HEK293 (cell line): ENCODE data around the gene WDR12.

Experiments
- FEZF1 ChIP-seq: fragments of 450-650 bp; formaldehyde crosslinking; IDR thresholded peaks from 2 replicates; pipeline ENCODE4 v1.5.1; 2016; ENCODE audit warnings: missing biosample characterization, missing genetic modification characterization
- GLIS2 ChIP-seq: fragments of 450-650 bp; formaldehyde crosslinking; IDR thresholded peaks from 2 replicates; pipeline ENCODE4 v1.5.1; 2016; ENCODE audit warnings: missing biosample characterization, missing genetic modification characterization
- HIC1 ChIP-seq: fragments of 450-650 bp; formaldehyde crosslinking; IDR thresholded peaks from 2 replicates; pipeline ENCODE4 v1.5.1; 2016; ENCODE audit warnings: missing biosample characterization, missing genetic modification characterization
- HOXC10 ChIP-seq: sonication (generic); formaldehyde crosslinking; IDR thresholded peaks from 2 replicates; pipeline ENCODE4 v1.8.1; 2023; ENCODE audit warnings: mild to moderate bottlenecking, missing genetic modification reagents
- MZF1 ChIP-seq: fragments of 450-650 bp; formaldehyde crosslinking; IDR thresholded peaks from 2 replicates; pipeline ENCODE4 v1.5.1; 2017; ENCODE audit warnings: missing biosample characterization, missing genetic modification characterization, borderline replicate concordance
- OSR2 ChIP-seq: fragments of 450-650 bp; formaldehyde crosslinking; IDR thresholded peaks from 2 replicates; pipeline ENCODE4 v1.5.1; 2016; ENCODE audit warnings: missing biosample characterization, missing genetic modification characterization
- TCF7L2 ChIP-seq: IDR thresholded peaks from 2 replicates; pipeline ENCODE4 v1.6.1; 2011; ENCODE audit warnings: low read depth, mild to moderate bottlenecking, inconsistent platforms, low read length, moderate library complexity, borderline replicate concordance
- ZBTB49 ChIP-seq: fragments of 450-650 bp; formaldehyde crosslinking; IDR thresholded peaks from 2 replicates; pipeline ENCODE4 v1.5.1; 2016; ENCODE audit warnings: missing biosample characterization, missing genetic modification characterization, low read depth
- ZBTB6 ChIP-seq: fragments of 450-650 bp; formaldehyde crosslinking; IDR thresholded peaks from 2 replicates; pipeline ENCODE4 v1.5.1; 2017; ENCODE audit warnings: missing biosample characterization, missing genetic modification characterization
- ZFHX2 ChIP-seq: fragments of 450-650 bp; formaldehyde crosslinking; conservative IDR thresholded peaks from 2 replicates; pipeline ENCODE4 v1.5.1; 2016; ENCODE audit warnings: missing biosample characterization, missing genetic modification characterization
- ZNF138 ChIP-seq: fragments of 450-650 bp; formaldehyde crosslinking; IDR thresholded peaks from 2 replicates; pipeline ENCODE4 v1.5.1; 2016; ENCODE audit warnings: missing biosample characterization, missing genetic modification characterization, borderline replicate concordance
- ZNF169 ChIP-seq: fragments of 450-650 bp; formaldehyde crosslinking; IDR thresholded peaks from 2 replicates; pipeline ENCODE4 v1.5.1; 2016; ENCODE audit warnings: missing biosample characterization, missing genetic modification characterization
- ZNF2 ChIP-seq: fragments of 450-650 bp; formaldehyde crosslinking; IDR thresholded peaks from 2 replicates; pipeline ENCODE4 v1.5.1; 2016; ENCODE audit warnings: missing biosample characterization, missing genetic modification characterization
- ZNF248 ChIP-seq: fragments of 450-650 bp; formaldehyde crosslinking; IDR thresholded peaks from 2 replicates; pipeline ENCODE4 v1.5.1; 2017; ENCODE audit warnings: missing biosample characterization, missing genetic modification characterization
- ZNF266 ChIP-seq: fragments of 450-650 bp; formaldehyde crosslinking; IDR thresholded peaks from 2 replicates; pipeline ENCODE4 v1.5.1; 2016; ENCODE audit warnings: missing biosample characterization, missing genetic modification characterization, low read depth
- ZNF311 ChIP-seq: fragments of 450-650 bp; formaldehyde crosslinking; IDR thresholded peaks from 2 replicates; pipeline ENCODE4 v1.5.1; 2017; ENCODE audit warnings: missing biosample characterization, missing genetic modification characterization, borderline replicate concordance
- ZNF335 ChIP-seq: fragments of 450-650 bp; formaldehyde crosslinking; conservative IDR thresholded peaks from 2 replicates; pipeline ENCODE4 v1.5.1; 2016; ENCODE audit warnings: missing biosample characterization, missing genetic modification characterization
- ZNF354C ChIP-seq: fragments of 450-650 bp; formaldehyde crosslinking; IDR thresholded peaks from 2 replicates; pipeline ENCODE4 v1.5.1; 2016; ENCODE audit warnings: missing biosample characterization, missing genetic modification characterization, low read depth, borderline replicate concordance
- ZNF391 ChIP-seq: fragments of 450-650 bp; formaldehyde crosslinking; IDR thresholded peaks from 2 replicates; pipeline ENCODE4 v1.5.1; 2016; ENCODE audit warnings: low read depth, missing biosample characterization, missing genetic modification characterization, borderline replicate concordance
- ZNF398 ChIP-seq: fragments of 450-650 bp; formaldehyde crosslinking; IDR thresholded peaks from 2 replicates; pipeline ENCODE4 v1.5.1; 2017; ENCODE audit warnings: missing biosample characterization, missing genetic modification characterization
- ZNF530 ChIP-seq: fragments of 450-650 bp; formaldehyde crosslinking; IDR thresholded peaks from 2 replicates; pipeline ENCODE4 v1.5.1; 2016; ENCODE audit warnings: low read depth, missing biosample characterization, missing genetic modification characterization
- ZNF560 ChIP-seq: fragments of 450-650 bp; formaldehyde crosslinking; IDR thresholded peaks from 2 replicates; pipeline ENCODE4 v1.5.1; 2017; ENCODE audit warnings: missing biosample characterization, missing genetic modification characterization, borderline replicate concordance
- ZNF585B ChIP-seq: fragments of 450-650 bp; formaldehyde crosslinking; IDR thresholded peaks from 2 replicates; pipeline ENCODE4 v1.5.1; 2016; ENCODE audit warnings: missing biosample characterization, missing genetic modification characterization
- ZNF600 ChIP-seq: fragments of 450-650 bp; formaldehyde crosslinking; IDR thresholded peaks from 2 replicates; pipeline ENCODE4 v1.5.1; 2016; ENCODE audit warnings: missing biosample characterization, missing genetic modification characterization
- ZNF626 ChIP-seq: fragments of 450-650 bp; sonication (Bioruptor Pico); formaldehyde crosslinking; IDR thresholded peaks from 2 replicates; pipeline ENCODE4 v1.5.1; 2018; ENCODE audit warnings: missing biosample characterization, missing genetic modification characterization, inconsistent platforms
- ZNF704 ChIP-seq: fragments of 450-650 bp; formaldehyde crosslinking; IDR thresholded peaks from 2 replicates; pipeline ENCODE4 v1.5.1; 2016; ENCODE audit warnings: missing biosample characterization, missing genetic modification characterization
- ZNF791 ChIP-seq: fragments of 450-650 bp; formaldehyde crosslinking; IDR thresholded peaks from 2 replicates; pipeline ENCODE4 v1.5.1; 2016; ENCODE audit warnings: missing biosample characterization, missing genetic modification characterization
- ZNF792 ChIP-seq: fragments of 450-650 bp; formaldehyde crosslinking; IDR thresholded peaks from 2 replicates; pipeline ENCODE4 v1.5.1; 2016; ENCODE audit warnings: missing biosample characterization, missing genetic modification characterization
- ZSCAN30 ChIP-seq: fragments of 450-650 bp; IDR thresholded peaks from 2 replicates; pipeline ENCODE4 v1.5.1; 2018; ENCODE audit warnings: missing biosample characterization, mild to moderate bottlenecking, missing genetic modification characterization, moderate library complexity
- ZSCAN5A ChIP-seq: fragments of 450-650 bp; formaldehyde crosslinking; IDR thresholded peaks from 2 replicates; pipeline ENCODE4 v1.5.1; 2016; ENCODE audit warnings: missing biosample characterization, missing genetic modification characterization

Gene WDR12

GRCh38 chr2:202871300-202872141 lies 40.0 kb downstream of the WDR12 start, which contains the start of gene ICA1L (continued):
- peak; percentile 81 for TF ChIP-seq ZNF398
- no peak for TF ChIP-seq ZNF560 (tag by site-specific recombination)
- no peak for TF ChIP-seq ZNF391 (tag by site-specific recombination)
- peak; percentile 76 for TF ChIP-seq ZSCAN30
- TF ChIP-seq ZNF169, result no peak
- TF ChIP-seq OSR2 (tag by site-specific recombination), result peak; percentile 39; the same call in 1 of the 2 replicates
- TF ChIP-seq ZSCAN5A (tag by site-specific recombination), result no peak
- no peak for TF ChIP-seq ZNF266 (tag by site-specific recombination)
- no peak for TF ChIP-seq ZNF248 (tag by site-specific recombination)
- no peak for TF ChIP-seq HOXC10
- no peak for TF ChIP-seq ZNF791 (tag by site-specific recombination)
- no peak for TF ChIP-seq ZNF792 (tag by site-specific recombination)
- TF ChIP-seq ZNF585B (tag by site-specific recombination), result no peak
- TF ChIP-seq MZF1 (tag by site-specific recombination), result no peak
- TF ChIP-seq ZNF600 (tag by site-specific recombination), result peak; percentile 57; the same call in 1 of the 2 replicates
- TF ChIP-seq ZBTB6, result no peak
- no peak for TF ChIP-seq ZNF138 (tag by site-specific recombination)
- TF ChIP-seq FEZF1 (tag by site-specific recombination), result no peak
- TF ChIP-seq ZNF311 (tag by site-specific recombination), result no peak
- TF ChIP-seq ZNF530 (tag by site-specific recombination), result no peak
- TF ChIP-seq ZNF626 (tag by site-specific recombination), result no peak
- TF ChIP-seq HIC1 (tag by site-specific recombination), result no peak
- no peak for TF ChIP-seq ZNF354C (tag by site-specific recombination)
- peak; percentile 97 for TF ChIP-seq ZNF335 (tag by site-specific recombination)
- no peak for TF ChIP-seq ZNF2 (tag by site-specific recombination)
- TF ChIP-seq TCF7L2, result no peak
- TF ChIP-seq ZBTB49 (tag by site-specific recombination), result no peak
- no peak for TF ChIP-seq ZNF704 (tag by site-specific recombination)
- TF ChIP-seq GLIS2 (tag by site-specific recombination), result peak; percentile 74
- TF ChIP-seq ZFHX2 (tag by site-specific recombination), result peak; percentile 28
